GM12878 (cell line): Measurements from ENCODE around the gene SP100. TPM values are rescaled to one million over a fixed set of nuclear protein-coding genes. Genes with fewer than 3 reads are reported as not detected.

Experiments
- ATAC-seq: fragments of 200-7000 bp; cut with Tn5 transposase; 3 replicates; pipeline ENCODE4 v1.9.1; 2020; ENCODE audit warnings: mild to moderate bottlenecking, moderate library complexity
- BruUV-seq: library from RNA; stranded (reverse); fragments of 400-500 nt; replicated peaks from 2 replicates; lab custom pipeline; 2021; lab: Mats Ljungman, UMichigan
- CTCF ChIA-PET: fragments of 300-600 bp; sonication (Branson Sonifier 250); formaldehyde crosslinking; extraction: SDS; loops from one replicate; lab custom pipeline; 2021; ENCODE audit warnings: inconsistent platforms; lab: Yijun Ruan, JAX
- POLR2A ChIA-PET: fragments of 350-600 bp; formaldehyde crosslinking; extraction: SDS; loops from one replicate; lab custom pipeline; 2021; ENCODE audit warnings: inconsistent platforms; lab: Charles Lee
- RAD21 ChIA-PET: fragments of 300-600 bp; sonication (Branson Sonifier 250); formaldehyde crosslinking; loops from one replicate; lab custom pipeline; 2023; ENCODE audit warnings: antibody characterized with exemption; ENCODE audit not compliant: unreplicated experiment; lab: Charles Lee
- SMC1A ChIA-PET: fragments of 300-600 bp; sonication (Branson Sonifier 250); formaldehyde crosslinking; loops from one replicate; lab custom pipeline; 2023; ENCODE audit not compliant: unreplicated experiment, uncharacterized antibody; lab: Charles Lee
- DNase-seq: peaks from one replicate; pipeline ENCODE4 v3.0.0-alpha.2; 2011; ENCODE audit warnings: low read depth, low spot score
- FAIRE-seq: peaks from 3 replicates; lab custom pipeline; 2011; peaks lifted over from hg19 to GRCh38; lab: Jason Lieb, UNC
- H2AFZ ChIP-seq: 2 replicates; pipeline ENCODE4 v1.6.0; 2011; ENCODE audit warnings: low read depth, low read length, control low read depth; ENCODE audit not compliant: control insufficient read depth
- H3K27ac ChIP-seq: 2 replicates; pipeline ENCODE4 v1.5.1; 2011; ENCODE audit warnings: control low read depth; ENCODE audit not compliant: control insufficient read depth, insufficient read depth
- H3K27me3 ChIP-seq, 2 experiments: replicated peaks in 1 of 2; 2 replicates each; pipeline versions ENCODE4 v1.6.0 to v1.6.1; 2011; ENCODE audit warnings: low read length in 1 of 2; ENCODE audit not compliant: control insufficient read depth in 2 of 2, insufficient read depth in 2 of 2
- H3K36me3 ChIP-seq, 2 experiments: 2 replicates each; pipeline ENCODE4 v1.5.1; 2011; ENCODE audit warnings: low read length in 1 of 2; ENCODE audit not compliant: control insufficient read depth in 2 of 2, insufficient read depth in 2 of 2
- H3K4me1 ChIP-seq: 2 replicates; pipeline ENCODE4 v1.6.1; 2011; ENCODE audit warnings: mild to moderate bottlenecking, low read length, moderate library complexity, mixed read lengths; ENCODE audit not compliant: control insufficient read depth, insufficient read depth
- H3K4me2 ChIP-seq: 2 replicates; pipeline ENCODE4 v1.6.0; 2011; ENCODE audit warnings: control low read depth; ENCODE audit not compliant: control insufficient read depth, insufficient read depth
- H3K4me3 ChIP-seq: fragments of 200-600 bp; sonication (generic); 2 replicates; pipeline ENCODE4 v1.5.1; 2016
- H3K79me2 ChIP-seq: 2 replicates; pipeline ENCODE4 v1.6.0; 2011; ENCODE audit warnings: low read length; ENCODE audit not compliant: control insufficient read depth, insufficient read depth
- H3K9ac ChIP-seq: 2 replicates; pipeline ENCODE4 v1.8.0; 2011; ENCODE audit warnings: low read length, control low read depth, mixed read lengths; ENCODE audit not compliant: control insufficient read depth, insufficient read depth
- H3K9me3 ChIP-seq: replicated peaks from 3 replicates; pipeline ENCODE4 v1.5.1; 2011; ENCODE audit warnings: mild to moderate bottlenecking, low read length; ENCODE audit not compliant: control insufficient read depth, insufficient read depth
- H4K20me1 ChIP-seq: 2 replicates; pipeline ENCODE4 v1.6.0; 2011; ENCODE audit not compliant: control insufficient read depth, insufficient read depth
- BMI1 ChIP-seq: fragments of 450-650 bp; IDR thresholded peaks from 2 replicates; pipeline ENCODE4 v1.6.1; 2016; ENCODE audit warnings: mild to moderate bottlenecking, moderate library complexity, borderline replicate concordance
- KLF5 ChIP-seq: fragments of 450-650 bp; IDR thresholded peaks from 2 replicates; pipeline ENCODE4 v1.6.1; 2014; ENCODE audit warnings: mild to moderate bottlenecking; ENCODE audit not compliant: partially characterized antibody
- NFYA ChIP-seq: IDR thresholded peaks from 2 replicates; pipeline ENCODE4 v1.6.1; 2011; ENCODE audit warnings: low read depth, mild to moderate bottlenecking, low read length, improper control_type of control experiment, borderline replicate concordance
- POU2F2 ChIP-seq: IDR thresholded peaks from 3 replicates; pipeline ENCODE4 v1.6.1; 2011; ENCODE audit warnings: low read depth, mild to moderate bottlenecking, low read length, borderline replicate concordance
- RBBP5 ChIP-seq: fragments of 200-600 bp; sonication (generic); conservative IDR thresholded peaks from 2 replicates; pipeline ENCODE4 v1.6.1; 2016
- SUZ12 ChIP-seq: fragments of 200-600 bp; sonication (generic); IDR thresholded peaks from one replicate; pipeline ENCODE4 v1.6.1; 2018; ENCODE audit warnings: antibody characterized with exemption, mild to moderate bottlenecking; ENCODE audit not compliant: unreplicated experiment
- TCF3 ChIP-seq: IDR thresholded peaks from 2 replicates; pipeline ENCODE4 v1.6.1; 2012; ENCODE audit warnings: low read depth, mild to moderate bottlenecking, low read length, borderline replicate concordance; ENCODE audit not compliant: insufficient read depth
- ZNF24 ChIP-seq: fragments of 450-650 bp; IDR thresholded peaks from 2 replicates; pipeline ENCODE4 v1.6.1; 2017; ENCODE audit warnings: antibody characterized with exemption, mild to moderate bottlenecking
- ZZZ3 ChIP-seq: IDR thresholded peaks from 2 replicates; pipeline ENCODE4 v1.6.1; 2011; ENCODE audit warnings: low read depth; ENCODE audit not compliant: control insufficient read depth, insufficient read length
- WGBS: methylation state at CpG from one replicate; pipeline ENCODE4 v1.1.6; 2016; ENCODE audit warnings: low lambda C conversion rate; ENCODE audit not compliant: insufficient replicate concordance, insufficient coverage; ENCODE audit errors: missing lambda C conversion rate; 5-methylcytosine and 5-hydroxymethylcytosine counted together
- in situ Hi-C: fragments of 300-500 bp; cut with MboI; formaldehyde crosslinking; loops from 9 replicates; pipeline ENCODE4 v1.14.3; 2018; ENCODE audit warnings: mixed read lengths
- intact Hi-C: fragments of 100-400 bp; cut with micrococcal nuclease; formaldehyde crosslinking; loops from one replicate; pipeline ENCODE4 v1.14.2; 2022; ENCODE audit not compliant: unreplicated experiment
- polyA plus RNA-seq, 11 experiments: library from polyadenylated mRNA; depleted of rRNA in 4 of 11; unstranded in 6 of 11; stranded (reverse) in 5 of 11; fragments of >200 nt; fragmentation: Nextera tagmentation in 4 of 11; fragmentation: Illumina TruSeq in 1 of 11; extraction: Ambion mirVana in 4 of 11; extraction: Trizol in 1 of 11; gene quantifications; 1 replicate in 1 of 11; 2 replicates in 10 of 11; pipeline versions ENCODE4 v1.2.1 to v1.2.3, GENCODE V29; 2011 to 2016; ENCODE audit warnings: inconsistent platforms in 2 of 11, missing spikeins in 2 of 11, low read depth in 1 of 11
- total RNA-seq, 4 experiments: library from RNA; depleted of rRNA in 3 of 4; stranded (reverse); fragments of >200 nt in 3 of 4; fragmentation: Illumina TruSeq in 1 of 4; extraction: Trizol in 1 of 4; gene quantifications; 2 replicates each; pipeline versions ENCODE4 v1.2.1 to v1.2.3, GENCODE V29; 2013 to 2021
- TF ChIP-seq, protein P1 (sequence below): fragments of 450-650 bp; IDR thresholded peaks from 2 replicates; pipeline ENCODE4 v1.6.1; 2018; ENCODE audit warnings: borderline replicate concordance, mild to moderate bottlenecking; ENCODE audit not compliant: partially characterized antibody
- TF ChIP-seq, protein P2 (sequence below): fragments of 450-650 bp; formaldehyde crosslinking; IDR thresholded peaks from 2 replicates; pipeline ENCODE4 v1.4.0; 2020; ENCODE audit warnings: mild to moderate bottlenecking, moderate library complexity

Gene SP100
- total and polyA plus RNA-seq, 10 of the 15 experiments (the other 5 are each of a cell fraction or from before 2014, with no cell fraction given), result 109 to 239 (median 180) TPM

DNA sequence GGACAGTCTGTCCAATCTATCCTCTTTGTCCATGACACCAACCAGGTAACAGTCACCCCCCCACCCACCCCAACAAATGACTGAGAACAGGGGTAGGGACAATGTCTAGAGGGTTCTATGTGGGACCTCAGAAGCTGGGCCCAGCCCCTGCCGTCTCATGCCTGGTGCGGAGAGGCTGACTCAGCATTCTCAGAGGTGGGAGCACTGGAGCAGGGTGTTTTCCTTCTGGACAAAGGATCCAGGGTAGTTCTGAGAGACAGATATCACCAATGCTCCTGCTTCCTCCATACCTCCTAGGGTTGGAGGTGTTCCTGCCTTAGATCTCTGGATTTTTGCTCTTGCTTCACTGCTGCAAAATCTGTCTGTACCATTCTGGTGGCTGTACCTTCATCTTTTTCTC, 33.9 kb upstream of the SP100 start:
- Histone ChIP-seq H2AFZ (no peak overlapping the region), H3K79me2 (no peaks in the 10 kb centered on the region), H3K4me2 (no peak overlapping the region), H3K4me3 (no peak overlapping the region), H3K9ac (no peak overlapping the region), H3K4me1 (no peaks in the 10 kb centered on the region), H3K9me3 (no peaks in the 10 kb centered on the region), H3K27ac (no peak overlapping the region), H3K36me3 (peaks cover 0 to 4% of the 10 kb centered on the region in 2 experiments; a peak in 2 of 4 replicates), H3K27me3 (no peaks in the 10 kb centered on the region), H4K20me1 (no peaks in the 10 kb centered on the region)
- BruUV-seq, result no TSS peak
- POLR2A ChIA-PET, result no interaction called here
- SMC1A ChIA-PET, result no interaction called here
- WGBS, result 100% methylated on average over 2 of the region's 2 CpGs
- no peak for DNase-seq
- in situ Hi-C loops, result no loop called here
- CTCF ChIA-PET, result no interaction called here
- no peak for FAIRE-seq
- intact Hi-C loops, result no loop called here
- ATAC-seq, result no peak
- no peak for TF ChIP-seq POU2F2
- TF ChIP-seq, protein P1, sequence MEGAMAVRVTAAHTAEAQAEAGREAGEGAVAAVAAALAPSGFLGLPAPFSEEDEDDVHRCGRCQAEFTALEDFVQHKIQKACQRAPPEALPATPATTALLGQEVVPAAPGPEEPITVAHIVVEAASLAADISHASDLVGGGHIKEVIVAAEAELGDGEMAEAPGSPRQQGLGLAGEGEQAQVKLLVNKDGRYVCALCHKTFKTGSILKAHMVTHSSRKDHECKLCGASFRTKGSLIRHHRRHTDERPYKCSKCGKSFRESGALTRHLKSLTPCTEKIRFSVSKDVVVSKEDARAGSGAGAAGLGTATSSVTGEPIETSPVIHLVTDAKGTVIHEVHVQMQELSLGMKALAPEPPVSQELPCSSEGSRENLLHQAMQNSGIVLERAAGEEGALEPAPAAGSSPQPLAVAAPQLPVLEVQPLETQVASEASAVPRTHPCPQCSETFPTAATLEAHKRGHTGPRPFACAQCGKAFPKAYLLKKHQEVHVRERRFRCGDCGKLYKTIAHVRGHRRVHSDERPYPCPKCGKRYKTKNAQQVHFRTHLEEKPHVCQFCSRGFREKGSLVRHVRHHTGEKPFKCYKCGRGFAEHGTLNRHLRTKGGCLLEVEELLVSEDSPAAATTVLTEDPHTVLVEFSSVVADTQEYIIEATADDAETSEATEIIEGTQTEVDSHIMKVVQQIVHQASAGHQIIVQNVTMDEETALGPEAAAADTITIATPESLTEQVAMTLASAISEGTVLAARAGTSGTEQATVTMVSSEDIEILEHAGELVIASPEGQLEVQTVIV, result no peak
- TF ChIP-seq, all 136 proteins: peak for 0
- RAD21 ChIA-PET, result no interaction called here

DNA sequence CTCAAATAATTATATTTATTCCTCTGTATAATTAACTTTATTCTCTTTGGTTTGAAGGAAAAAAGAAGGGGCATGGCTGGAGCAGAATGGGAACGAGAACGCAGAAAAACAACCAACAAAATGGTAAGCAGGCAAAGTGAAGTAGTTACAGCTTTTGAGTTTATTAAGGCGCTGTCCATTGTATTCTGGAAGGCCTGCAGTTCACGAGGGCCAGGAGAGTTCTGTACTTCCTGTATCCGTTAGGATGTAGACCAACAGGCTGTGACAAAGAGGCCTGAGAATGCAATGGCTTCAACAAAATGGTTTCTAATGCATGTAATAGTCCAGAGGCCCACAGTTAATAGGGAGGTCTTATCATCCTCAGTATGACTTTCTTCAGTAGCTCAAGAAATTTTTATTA, 32.5 kb upstream of the SP100 start:
- ChIA-PET SMC1A (interaction anchor here (1.2 kb wide), 1 partner anchor 181 kb away, joined by 3 read pairs; no protein-coding TSS in a partner anchor), RAD21 (no interaction called here), CTCF (no interaction called here), POLR2A (no interaction called here)
- BruUV-seq, result no TSS peak
- H4K20me1 ChIP-seq, result no peaks in the 10 kb centered on the region
- H3K27ac ChIP-seq, result no peak overlapping the region
- no peak for FAIRE-seq
- H3K4me1 ChIP-seq, result no peaks in the 10 kb centered on the region
- no peak for ATAC-seq
- WGBS, result 95% methylated on average over 5 of the region's 5 CpGs
- H3K9ac ChIP-seq, result no peak overlapping the region
- no peak overlapping the region for H3K4me2 ChIP-seq
- no peaks in the 10 kb centered on the region for H3K27me3 ChIP-seq
- DNase-seq, result no peak
- intact Hi-C loops, result no loop called here
- H3K4me3 ChIP-seq, result no peak overlapping the region
- H2AFZ ChIP-seq, result no peak overlapping the region
- H3K36me3 ChIP-seq, result peaks cover 0 to 4% of the 10 kb centered on the region in 2 experiments; a peak in 2 of 4 replicates
- in situ Hi-C loops, result no loop called here
- H3K79me2 ChIP-seq, result no peaks in the 10 kb centered on the region
- H3K9me3 ChIP-seq, result no peaks in the 10 kb centered on the region
- TF ChIP-seq KLF5 (no peak), TCF3 (no peak), BMI1 (no peak), RBBP5 (no peak), NFYA (no peak), POU2F2 (no peak), ZNF24 (no peak), SUZ12 (no peak), ZZZ3 (no peak)
- TF ChIP-seq, protein P2, sequence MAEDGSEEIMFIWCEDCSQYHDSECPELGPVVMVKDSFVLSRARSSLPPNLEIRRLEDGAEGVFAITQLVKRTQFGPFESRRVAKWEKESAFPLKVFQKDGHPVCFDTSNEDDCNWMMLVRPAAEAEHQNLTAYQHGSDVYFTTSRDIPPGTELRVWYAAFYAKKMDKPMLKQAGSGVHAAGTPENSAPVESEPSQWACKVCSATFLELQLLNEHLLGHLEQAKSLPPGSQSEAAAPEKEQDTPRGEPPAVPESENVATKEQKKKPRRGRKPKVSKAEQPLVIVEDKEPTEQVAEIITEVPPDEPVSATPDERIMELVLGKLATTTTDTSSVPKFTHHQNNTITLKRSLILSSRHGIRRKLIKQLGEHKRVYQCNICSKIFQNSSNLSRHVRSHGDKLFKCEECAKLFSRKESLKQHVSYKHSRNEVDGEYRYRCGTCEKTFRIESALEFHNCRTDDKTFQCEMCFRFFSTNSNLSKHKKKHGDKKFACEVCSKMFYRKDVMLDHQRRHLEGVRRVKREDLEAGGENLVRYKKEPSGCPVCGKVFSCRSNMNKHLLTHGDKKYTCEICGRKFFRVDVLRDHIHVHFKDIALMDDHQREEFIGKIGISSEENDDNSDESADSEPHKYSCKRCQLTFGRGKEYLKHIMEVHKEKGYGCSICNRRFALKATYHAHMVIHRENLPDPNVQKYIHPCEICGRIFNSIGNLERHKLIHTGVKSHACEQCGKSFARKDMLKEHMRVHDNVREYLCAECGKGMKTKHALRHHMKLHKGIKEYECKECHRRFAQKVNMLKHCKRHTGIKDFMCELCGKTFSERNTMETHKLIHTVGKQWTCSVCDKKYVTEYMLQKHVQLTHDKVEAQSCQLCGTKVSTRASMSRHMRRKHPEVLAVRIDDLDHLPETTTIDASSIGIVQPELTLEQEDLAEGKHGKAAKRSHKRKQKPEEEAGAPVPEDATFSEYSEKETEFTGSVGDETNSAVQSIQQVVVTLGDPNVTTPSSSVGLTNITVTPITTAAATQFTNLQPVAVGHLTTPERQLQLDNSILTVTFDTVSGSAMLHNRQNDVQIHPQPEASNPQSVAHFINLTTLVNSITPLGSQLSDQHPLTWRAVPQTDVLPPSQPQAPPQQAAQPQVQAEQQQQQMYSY (CRISPR knock-in tag), result no peak
